Activated CD8-positive, alpha-beta memory T cell treated with anti-CD3 and anti-CD28 coated beads, Interleukin-2, amount 50 U/mL, for 1 hour (primary cell): ENCODE results near the gene PROM2.
"Not testable (repeated sequence)": the region's sequence is repeated elsewhere in the genome, so short reads cannot be mapped to it uniquely, and the experiment has no call there.

ENCODE experiments used
- DNase-seq: peaks from one replicate; pipeline ENCODE4 v3.0.0-alpha.2; 2020; ENCODE audit errors: extremely low read depth

The PROM2 gene

GRCh38 chr2:95274291-95275150, at the start of gene PROM2:
PROM2 (plus strand) TSS chr2:95274449; CDS start chr2:95274586, 137 bp downstream.
- no peak for DNase-seq

- no peak for DNase-seq
Observed at GRCh38 chr2:95225658-95226057, 48.6 kb upstream of the PROM2 start.

GRCh38 chr2:95231723-95232122, 42.5 kb upstream of the PROM2 start:
- DNase-seq, result no peak

GRCh38 chr2:95232232-95232631, 42.0 kb upstream of the PROM2 start:
- no peak for DNase-seq

GRCh38 chr2:95234286-95234785, 39.9 kb upstream of the PROM2 start:
- DNase-seq, result no peak

- no peak for DNase-seq
Observed at GRCh38 chr2:95234816-95235215, 39.4 kb upstream of the PROM2 start.

GRCh38 chr2:95238131-95238530, 36.1 kb upstream of the PROM2 start:
- DNase-seq, result no peak

- DNase-seq, result no peak
Observed at GRCh38 chr2:95240091-95240490, 34.2 kb upstream of the PROM2 start.

- no peak for DNase-seq
Observed at GRCh38 chr2:95240556-95240955, 33.7 kb upstream of the PROM2 start.

GRCh38 chr2:95242084-95242483, 32.2 kb upstream of the PROM2 start:
- not testable (repeated sequence) for DNase-seq

GRCh38 chr2:95258271-95258670, 16.0 kb upstream of the PROM2 start:
- DNase-seq, result no peak

- DNase-seq, result no peak
Observed at GRCh38 chr2:95260028-95261023, 13.9 kb upstream of the PROM2 start.

GRCh38 chr2:95261602-95262001, 12.6 kb upstream of the PROM2 start:
- DNase-seq, result no peak

GRCh38 chr2:95262896-95263542, 11.2 kb upstream of the PROM2 start:
- no peak for DNase-seq

GRCh38 chr2:95264624-95265023, 9.6 kb upstream of the PROM2 start:
- no peak for DNase-seq

- DNase-seq, result no peak
Observed at GRCh38 chr2:95265182-95265581, 9.1 kb upstream of the PROM2 start.

- DNase-seq, result no peak
Observed at GRCh38 chr2:95266781-95267430, 7.3 kb upstream of the PROM2 start.

GRCh38 chr2:95267458-95268210, 6.6 kb upstream of the PROM2 start:
- DNase-seq, result no peak

GRCh38 chr2:95268211-95269035, 5.8 kb upstream of the PROM2 start:
- no peak for DNase-seq
